HG03460 (cell line): Measurements from ENCODE around the gene ADGRV1.

Experiments
- ATAC-seq: cut with Tn5 transposase; IDR thresholded peaks from one replicate; pipeline ENCODE4 v1.9.1; 2021; ENCODE audit not compliant: unreplicated experiment

The ADGRV1 gene

DNA sequence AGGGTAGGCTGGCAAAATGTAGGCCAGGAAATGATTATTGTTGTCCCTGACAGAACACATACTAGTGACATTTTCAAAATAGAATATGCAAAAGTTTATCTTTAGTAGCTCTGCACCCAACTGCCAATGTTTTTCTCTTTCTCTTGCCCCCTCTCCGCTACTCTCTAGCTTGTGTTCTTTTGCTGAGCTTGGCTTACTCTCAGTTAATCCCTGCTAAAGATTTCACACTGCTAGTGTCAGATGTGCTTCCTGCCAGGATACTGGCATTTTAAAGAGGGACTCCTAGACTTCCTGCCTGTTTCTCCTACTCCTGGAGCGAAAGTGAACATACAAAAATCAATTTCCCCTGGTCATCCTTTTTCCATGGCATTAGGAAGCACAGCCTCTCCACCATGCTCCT, 564.1 kb downstream of the ADGRV1 start:
- no peak for ATAC-seq

GRCh38 chr5:91123291-91123690, 564.7 kb downstream of the ADGRV1 start:
- ATAC-seq: no peak

GRCh38 chr5:91123901-91124300, 565.3 kb downstream of the ADGRV1 start:
- no peak for ATAC-seq

DNA sequence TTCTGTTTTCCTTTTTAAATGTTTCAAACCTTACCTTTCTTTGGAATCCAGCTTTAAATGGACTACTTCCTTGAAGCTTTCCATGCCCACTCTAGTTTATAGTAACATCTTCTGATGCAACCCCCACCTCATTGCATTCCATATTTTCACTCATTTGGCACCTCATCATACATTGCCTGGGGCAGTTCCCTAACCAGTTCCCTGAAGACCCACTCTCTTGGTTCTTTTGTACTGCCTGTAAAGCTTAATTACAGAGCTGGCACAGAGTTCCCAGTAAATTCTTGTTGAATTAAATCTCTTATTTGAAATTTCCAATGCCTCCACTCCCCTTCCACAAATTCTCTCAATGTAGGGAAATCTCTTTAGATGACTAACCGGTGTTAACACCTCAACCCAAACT, 567.3 kb downstream of the ADGRV1 start:
- no peak for ATAC-seq

DNA sequence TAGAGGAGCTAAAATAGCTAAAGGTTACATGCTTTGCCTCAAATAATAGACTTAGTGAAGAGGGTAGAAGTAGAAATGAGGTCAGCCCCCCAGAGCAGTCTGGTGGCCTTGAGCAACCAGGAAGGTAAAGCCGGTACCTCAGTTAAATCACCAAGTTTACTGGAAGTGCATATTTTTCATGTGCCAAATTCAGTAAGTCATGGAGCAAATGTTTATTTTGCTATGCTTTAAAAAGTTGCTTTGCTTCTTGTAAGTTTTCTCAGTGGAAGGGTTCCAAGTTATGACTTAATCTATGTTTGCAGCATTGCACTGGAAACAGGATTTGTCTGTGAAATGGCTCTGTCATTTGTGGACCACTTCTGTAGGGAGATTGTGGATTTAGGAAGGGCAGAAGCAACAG, 567.9 kb downstream of the ADGRV1 start:
- ATAC-seq: no peak

- ATAC-seq: no peak
These were observed 568.3 kb downstream of the ADGRV1 start for GRCh38 chr5:91126888-91127287.

DNA sequence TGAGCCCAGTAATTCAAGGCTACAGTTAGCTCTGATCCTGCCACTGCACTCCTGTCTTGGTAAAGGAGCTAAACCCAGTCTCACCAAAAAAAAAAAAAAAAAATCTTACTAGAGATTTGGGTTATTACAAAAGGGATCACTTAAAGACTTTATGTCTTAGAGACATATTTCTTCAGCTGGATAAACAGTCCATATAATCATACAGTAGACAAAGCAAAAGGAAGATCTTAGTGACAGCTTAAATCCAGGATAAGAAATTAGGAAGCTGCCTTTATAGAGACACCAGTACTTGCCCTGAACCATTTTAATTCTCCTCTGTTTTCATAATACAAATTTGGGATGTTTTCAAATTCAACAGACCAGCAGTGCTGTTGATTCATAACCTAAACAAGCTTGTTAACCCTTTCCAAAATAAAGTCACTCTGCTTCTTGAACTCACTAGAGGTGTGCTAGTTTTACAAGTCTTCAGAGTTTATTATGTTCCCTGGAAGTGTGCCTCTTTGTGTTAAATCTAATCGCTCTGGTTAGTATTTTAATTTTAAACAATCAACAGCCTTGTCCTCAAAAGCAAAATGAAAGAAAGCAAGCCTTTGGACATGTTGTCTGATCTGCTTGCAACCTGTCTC, 569.0 kb downstream of the ADGRV1 start:
- no peak for ATAC-seq

DNA sequence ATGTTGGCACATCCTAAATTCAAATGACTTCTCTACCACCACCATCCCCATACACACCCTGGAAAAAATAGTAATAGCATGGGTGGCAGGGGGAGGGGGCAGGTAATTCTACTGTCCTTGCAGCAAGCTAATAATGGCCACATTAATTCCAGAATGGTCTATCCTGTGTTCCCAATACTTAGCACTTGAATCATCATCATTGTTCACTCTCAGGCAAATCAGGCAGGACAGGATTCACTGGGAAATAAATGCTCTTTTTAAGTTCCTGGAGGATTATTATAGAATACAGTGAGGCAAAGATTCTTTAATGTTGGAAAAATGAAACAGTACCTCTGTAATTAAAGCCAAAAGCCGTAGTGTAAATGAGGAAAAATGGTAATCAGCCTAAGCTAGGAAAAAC, 570.0 kb downstream of the ADGRV1 start:
- ATAC-seq: no peak

DNA sequence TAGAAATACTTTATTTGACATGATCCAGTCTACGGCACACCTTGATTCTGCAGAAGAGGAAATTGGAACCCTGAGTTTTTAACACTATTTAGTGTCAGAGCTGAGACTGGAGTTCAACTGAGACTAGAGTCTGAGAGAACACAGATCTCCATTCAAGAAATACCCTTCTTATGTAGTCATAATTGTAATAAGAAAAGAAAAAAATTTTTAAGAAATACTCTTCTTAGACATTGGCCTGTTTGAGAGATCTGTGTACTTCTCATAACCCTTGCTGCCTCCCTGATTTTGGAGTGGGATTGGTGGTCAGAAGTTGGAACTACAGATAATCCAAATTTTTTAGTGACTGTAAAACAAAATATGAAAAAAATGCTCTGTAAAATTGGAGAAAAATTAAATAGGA, 571.2 kb downstream of the ADGRV1 start:
- no peak for ATAC-seq

- no peak for ATAC-seq
These were observed 572.2 kb downstream of the ADGRV1 start for GRCh38 chr5:91130759-91131158.

- ATAC-seq: no peak
These were observed 574.0 kb downstream of the ADGRV1 start for GRCh38 chr5:91132550-91132949.

DNA sequence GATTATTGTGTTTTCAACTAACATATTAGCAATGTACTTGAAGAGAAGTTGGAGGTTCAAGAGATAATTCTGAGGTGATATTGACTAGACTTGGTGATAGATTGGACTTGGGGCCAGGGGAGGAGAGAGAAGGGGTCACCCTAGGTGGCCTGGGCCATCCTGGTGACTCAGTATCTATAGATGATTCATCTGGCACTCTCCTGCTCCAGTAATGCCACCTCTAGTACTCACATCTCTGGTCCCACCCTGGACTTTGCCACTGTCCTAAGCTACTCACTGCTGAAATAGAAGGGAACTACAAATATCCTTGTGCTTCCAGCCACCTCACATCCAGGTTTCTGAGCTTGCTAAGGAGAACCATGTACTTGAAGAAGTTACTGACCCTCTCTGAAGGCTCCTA, 574.6 kb downstream of the ADGRV1 start:
- ATAC-seq: no peak

DNA sequence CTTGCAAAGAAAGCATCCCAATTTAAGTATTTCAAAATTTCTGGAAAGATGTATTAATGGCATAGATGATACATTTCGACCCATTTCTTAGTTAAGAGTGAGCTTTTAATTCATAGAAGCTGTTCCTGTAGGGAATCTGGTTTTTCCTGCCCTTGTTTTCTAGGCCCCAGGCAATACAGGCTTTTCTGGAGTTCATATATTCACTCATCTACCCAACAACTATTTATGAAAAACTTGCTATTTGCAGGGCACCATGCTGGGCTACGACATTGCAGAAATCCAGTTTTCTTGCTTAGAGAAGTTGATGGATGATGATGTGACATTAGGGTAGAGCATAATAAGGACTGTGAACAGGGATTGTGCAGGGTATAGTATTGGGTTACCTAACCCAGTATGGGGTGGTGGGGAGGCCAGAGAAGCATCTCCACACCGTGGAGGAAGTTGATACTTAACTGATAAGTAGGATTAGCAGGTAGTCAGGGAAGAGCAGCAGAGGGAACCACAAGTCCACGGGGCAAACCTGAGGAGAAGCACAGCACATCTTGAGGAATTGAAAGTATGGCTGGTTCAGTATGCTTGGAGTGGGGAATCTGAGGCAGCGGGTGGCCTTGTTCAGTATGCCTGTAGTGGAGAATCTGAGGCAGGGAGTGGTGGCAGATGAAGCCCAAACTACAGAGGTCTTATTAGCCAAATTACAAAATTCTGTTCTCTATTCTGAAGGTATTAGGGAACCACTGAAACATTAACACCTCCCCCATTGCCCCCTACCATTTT, 577.1 kb downstream of the ADGRV1 start:
- ATAC-seq: no peak

GRCh38 chr5:91136271-91136670, 577.7 kb downstream of the ADGRV1 start:
- no peak for ATAC-seq

- no peak for ATAC-seq
These were observed 579.0 kb downstream of the ADGRV1 start for GRCh38 chr5:91137647-91138046.

DNA sequence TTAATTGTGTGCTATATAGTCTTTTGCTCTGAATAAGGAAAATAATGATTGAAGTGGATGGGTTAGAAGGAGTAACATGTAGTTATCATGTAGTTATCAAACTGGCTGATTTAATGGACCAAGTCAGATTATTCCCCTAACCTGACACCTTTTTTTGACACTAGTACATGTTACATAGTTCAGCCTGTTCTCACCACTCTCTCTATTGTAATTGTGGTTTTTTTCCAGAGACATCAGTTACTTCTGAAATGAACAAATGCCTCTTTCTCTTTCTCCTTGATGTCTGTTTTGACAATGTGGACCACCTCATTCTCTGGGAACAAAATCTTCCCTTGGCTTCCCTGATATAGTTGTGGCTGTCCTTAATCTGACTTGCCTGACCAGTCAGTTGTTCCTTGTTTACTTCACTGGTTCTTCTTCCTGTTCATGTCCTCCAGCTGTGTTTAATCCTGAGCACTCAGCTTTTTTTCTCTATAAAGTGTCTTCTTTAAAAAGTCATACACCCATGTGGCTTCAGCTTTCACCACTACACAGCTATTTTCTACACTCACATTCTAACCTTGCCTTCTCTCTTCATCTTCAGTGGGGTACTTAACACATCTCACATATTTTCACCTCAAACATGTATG, 581.1 kb downstream of the ADGRV1 start:
- no peak for ATAC-seq

- ATAC-seq: no peak
These were observed 582.1 kb downstream of the ADGRV1 start for GRCh38 chr5:91140657-91141056.

- no peak for ATAC-seq
These were observed 583.0 kb downstream of the ADGRV1 start for GRCh38 chr5:91141642-91142041.

GRCh38 chr5:91142386-91142785, 583.8 kb downstream of the ADGRV1 start:
- ATAC-seq: no peak

DNA sequence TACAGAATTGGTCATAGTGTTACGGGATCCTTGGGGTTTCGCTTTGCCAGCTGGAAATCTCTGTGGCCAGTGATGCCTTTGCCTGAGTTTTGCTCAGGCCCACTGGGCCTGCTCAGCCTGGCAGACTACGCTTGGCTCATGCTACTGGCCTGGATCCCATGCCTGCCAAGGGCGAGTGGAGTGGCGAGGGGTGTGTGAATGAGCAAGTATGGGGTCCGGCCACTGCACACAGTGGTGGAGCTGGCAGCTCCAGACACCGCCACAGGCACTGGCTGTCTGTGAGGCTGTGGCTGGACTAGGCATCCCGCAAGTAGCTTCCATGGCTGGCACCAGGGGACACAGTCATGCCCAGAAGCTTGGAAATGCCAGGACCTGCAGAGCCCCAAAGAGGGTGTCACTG, 584.2 kb downstream of the ADGRV1 start:
- ATAC-seq: no peak

DNA sequence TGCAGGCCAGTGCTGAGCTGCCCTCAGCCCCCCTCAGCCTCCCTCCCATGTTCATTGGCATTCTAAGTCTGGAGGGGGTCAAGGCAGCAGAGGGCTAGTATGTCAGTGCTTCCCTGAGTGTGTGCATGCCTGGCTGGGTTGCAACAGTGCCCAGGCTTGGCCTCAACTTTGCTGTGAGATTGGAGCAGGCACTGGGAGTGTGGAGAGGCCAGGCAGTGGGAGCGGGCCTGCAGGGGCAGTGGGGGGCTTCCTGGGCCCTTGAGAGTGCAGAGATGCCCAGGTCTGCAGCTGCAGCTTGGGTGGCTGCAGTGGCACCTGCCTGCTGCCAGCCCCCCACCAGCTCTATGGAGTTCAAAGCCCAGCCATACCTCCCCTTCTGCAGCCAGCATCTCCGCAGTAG, 585.2 kb downstream of the ADGRV1 start:
- ATAC-seq: no peak
